HG02588 (cell line): Measurements from ENCODE around the gene PPP1CA.
"Not testable (repeated sequence)": the region's sequence is repeated elsewhere in the genome, so short reads cannot be mapped to it uniquely, and the experiment has no call there.

ENCODE experiments used
- ATAC-seq: cut with Tn5 transposase; IDR thresholded peaks from one replicate; pipeline ENCODE4 v1.9.1; 2021; ENCODE audit warnings: mild to moderate bottlenecking, moderate library complexity; ENCODE audit not compliant: unreplicated experiment

The PPP1CA gene

GRCh38 chr11:67435031-67435726 is 33.5 kb upstream of the PPP1CA start:
- no peak for ATAC-seq

GRCh38 chr11:67434395-67434881 is 32.8 kb upstream of the PPP1CA start:
- no peak for ATAC-seq

DNA sequence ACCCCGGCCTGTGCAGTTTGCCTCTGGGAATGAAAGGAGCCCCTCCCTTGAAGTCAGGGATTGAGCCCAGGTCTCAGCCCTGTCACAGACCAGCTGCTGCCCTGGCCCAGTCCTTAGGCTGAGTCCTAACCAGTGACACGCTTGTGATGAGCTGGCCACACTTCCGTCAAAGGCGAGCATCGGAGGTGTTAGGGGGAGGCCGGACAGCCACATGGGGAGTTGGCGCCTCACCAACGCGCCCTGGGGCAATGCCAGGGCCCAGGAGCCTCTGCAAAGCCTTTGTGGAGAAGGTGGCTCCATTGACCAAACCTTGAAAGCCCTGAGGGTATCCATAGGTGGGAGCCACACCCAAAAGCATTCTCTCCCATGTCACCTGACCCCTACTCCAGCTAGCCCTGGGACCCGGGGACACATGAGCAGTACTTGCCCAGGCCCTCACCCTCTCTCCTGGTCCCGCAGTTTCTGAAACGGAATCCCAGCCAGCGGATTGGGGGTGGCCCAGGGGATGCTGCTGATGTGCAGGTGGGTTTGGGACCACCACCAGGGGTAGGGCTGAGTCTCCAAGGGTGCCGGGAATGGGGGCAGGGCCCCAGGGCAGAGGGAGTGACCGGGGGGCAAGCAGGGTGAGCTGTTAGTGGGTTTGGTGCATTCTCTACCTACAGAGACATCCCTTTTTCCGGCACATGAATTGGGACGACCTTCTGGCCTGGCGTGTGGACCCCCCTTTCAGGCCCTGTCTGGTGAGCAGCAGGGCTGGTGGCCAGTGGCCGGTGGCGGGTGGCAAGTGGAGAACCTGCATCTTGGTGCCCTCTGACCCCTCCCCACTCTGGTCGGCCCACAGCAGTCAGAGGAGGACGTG is 32.1 kb upstream of the PPP1CA start:
- no peak for ATAC-seq

GRCh38 chr11:67432655-67433349 is 31.1 kb upstream of the PPP1CA start:
- ATAC-seq: no peak

DNA sequence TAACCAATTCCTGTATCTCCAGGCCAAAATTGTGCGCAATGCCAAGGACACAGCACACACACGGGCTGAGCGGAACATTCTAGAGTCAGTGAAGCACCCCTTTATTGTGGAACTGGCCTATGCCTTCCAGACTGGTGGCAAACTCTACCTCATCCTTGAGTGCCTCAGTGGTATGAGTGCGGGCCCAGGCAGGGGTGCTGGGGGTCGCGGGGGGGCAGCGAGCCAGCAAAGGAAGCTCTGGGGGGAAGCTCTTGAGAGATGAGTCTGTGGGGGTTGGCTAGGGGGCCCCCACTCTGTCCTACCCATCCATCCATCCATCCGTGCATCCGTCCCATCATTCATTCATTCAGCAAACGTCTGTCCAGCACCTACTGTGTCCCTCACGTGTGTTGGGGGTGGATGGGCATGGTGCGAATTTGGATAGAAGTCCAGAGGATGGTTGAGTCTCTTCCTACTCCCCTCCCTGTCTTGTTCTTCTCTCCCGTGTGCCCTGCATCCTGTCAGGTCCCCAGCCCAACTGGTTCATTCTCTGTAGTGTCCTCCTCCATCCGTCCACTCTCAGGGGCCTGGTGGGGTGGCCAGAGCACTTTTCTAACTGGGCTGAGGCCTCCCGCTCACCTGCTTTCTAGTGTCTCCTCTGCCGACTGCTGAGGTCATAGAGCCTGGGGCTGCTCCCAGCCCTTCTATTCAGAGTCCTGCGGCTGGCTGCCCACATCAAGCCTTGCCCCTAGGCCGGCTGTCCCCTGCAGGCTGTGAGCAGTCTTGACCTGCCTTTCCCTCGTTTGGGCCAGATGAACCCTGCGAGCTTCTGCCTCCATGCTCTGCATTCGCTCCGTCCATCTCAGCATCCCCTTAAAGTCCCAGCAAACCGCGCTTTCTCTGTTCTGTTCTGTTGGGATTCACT is 29.9 kb upstream of the PPP1CA start:
- no peak for ATAC-seq

GRCh38 chr11:67429722-67430121 is 28.1 kb upstream of the PPP1CA start:
- no peak for ATAC-seq

DNA sequence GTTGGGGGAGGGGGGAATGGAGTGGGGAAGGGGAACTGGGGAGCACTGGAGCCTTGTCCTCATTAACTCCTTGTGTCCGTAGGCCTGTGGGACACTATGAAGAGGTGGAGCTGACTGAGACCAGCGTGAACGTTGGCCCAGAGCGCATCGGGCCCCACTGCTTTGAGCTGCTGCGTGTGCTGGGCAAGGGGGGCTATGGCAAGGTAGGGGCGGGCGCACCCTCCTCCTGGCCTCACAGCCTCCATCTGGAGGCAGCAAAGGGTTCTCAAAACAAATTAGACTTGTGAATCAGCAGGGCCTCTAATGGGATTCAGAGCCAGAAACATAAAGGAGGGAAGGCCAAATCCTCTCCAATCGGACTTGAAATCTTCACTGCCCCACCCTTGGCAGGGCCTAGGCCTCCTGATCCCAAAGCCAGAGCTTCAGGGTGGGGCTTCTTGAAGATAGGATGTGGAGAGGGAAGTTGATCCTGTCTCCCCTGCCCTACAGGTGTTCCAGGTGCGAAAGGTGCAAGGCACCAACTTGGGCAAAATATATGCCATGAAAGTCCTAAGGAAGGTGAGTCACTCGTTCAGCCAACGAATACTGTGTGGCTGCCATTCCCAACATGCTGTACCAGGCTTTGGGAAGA is 27.5 kb upstream of the PPP1CA start:
- ATAC-seq: no peak

- peak; percentile 81 for ATAC-seq
These were observed 26.7 kb upstream of the PPP1CA start, which contains the start of gene RPS6KB2 for GRCh38 chr11:67428052-67429001. Gene RPS6KB2, plus strand, starts transcription at chr11:67428494. Its CDS starts 52 bp downstream, at chr11:67428546.

DNA sequence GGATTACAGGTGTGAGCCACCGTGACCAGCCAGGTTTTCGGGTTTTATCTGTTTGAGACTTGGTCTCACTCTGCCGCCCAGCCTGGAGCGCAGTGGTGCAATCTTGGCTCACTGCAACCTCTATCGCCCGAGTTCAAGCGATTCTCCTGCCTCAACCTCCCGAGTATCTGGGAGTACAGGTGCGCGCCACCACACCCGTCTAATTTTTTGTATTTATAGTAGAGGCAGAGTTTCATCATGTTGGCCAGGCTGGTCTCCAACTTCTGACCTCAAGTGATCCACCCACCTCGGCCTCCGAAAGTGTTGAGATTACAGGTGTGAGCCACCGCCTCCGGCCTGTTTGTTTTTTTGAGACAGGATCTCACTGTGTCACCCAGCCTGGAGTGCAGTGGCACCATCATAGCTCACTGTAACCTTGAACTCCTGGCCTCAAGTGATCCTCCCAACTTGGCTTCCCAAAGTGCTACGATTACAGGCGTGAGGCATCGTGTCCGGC is 25.8 kb upstream of the PPP1CA start:
- ATAC-seq: not testable (repeated sequence)

DNA sequence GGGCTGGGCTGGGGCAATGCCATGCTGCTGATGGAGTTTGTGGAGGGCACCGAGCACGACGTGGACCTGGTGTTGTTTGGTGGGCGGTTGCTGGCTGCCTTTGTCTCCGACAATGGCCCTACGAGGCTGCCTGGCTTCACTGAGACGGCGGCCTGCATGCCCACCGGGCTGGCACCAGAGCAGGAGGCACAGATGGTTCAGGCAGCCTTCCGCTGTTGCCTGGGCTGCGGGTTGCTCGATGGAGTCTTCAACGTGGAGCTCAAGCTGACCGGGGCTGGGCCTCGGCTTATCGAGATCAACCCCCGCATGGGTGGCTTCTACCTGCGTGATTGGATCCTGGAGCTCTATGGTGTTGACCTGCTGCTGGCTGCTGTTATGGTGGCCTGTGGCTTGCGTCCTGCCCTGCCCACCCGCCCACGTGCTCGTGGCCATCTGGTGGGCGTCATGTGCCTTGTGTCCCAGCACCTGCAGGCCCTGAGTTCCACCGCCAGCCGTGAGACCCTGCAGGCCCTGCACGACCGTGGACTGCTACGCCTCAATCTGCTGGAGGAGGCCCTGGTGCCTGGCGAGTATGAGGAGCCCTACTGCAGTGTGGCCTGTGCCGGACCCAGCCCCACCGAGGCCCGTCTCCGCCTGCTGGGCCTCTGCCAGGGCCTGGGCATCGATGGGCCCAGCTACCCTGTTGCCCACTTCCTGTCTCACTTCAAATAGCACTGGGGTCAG is 22.4 kb upstream of the PPP1CA start:
- no peak for ATAC-seq

GRCh38 chr11:67423466-67423865 is 21.8 kb upstream of the PPP1CA start:
- no peak for ATAC-seq

DNA sequence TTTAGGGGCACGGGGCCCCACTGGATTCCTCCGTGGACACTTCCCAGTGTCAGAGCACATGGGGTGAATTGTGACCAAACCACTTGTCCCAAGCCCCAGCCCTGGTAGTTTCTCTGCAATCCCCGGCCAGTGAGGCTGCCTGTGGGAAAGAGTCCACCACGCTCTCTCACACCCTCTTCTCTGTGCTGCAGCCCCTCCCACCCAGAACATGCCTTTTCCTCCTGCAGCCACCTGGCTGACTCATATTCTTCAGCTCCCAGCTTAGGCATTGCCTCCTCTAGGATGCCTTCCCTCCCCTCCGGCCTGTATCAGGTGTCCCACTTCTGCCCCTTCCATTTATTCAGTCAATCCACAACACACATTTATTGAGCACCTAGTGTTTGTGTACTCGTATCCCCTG is 21.2 kb upstream of the PPP1CA start:
- ATAC-seq: no peak

GRCh38 chr11:67421430-67422031 is 19.9 kb upstream of the PPP1CA start:
- ATAC-seq: no peak

DNA sequence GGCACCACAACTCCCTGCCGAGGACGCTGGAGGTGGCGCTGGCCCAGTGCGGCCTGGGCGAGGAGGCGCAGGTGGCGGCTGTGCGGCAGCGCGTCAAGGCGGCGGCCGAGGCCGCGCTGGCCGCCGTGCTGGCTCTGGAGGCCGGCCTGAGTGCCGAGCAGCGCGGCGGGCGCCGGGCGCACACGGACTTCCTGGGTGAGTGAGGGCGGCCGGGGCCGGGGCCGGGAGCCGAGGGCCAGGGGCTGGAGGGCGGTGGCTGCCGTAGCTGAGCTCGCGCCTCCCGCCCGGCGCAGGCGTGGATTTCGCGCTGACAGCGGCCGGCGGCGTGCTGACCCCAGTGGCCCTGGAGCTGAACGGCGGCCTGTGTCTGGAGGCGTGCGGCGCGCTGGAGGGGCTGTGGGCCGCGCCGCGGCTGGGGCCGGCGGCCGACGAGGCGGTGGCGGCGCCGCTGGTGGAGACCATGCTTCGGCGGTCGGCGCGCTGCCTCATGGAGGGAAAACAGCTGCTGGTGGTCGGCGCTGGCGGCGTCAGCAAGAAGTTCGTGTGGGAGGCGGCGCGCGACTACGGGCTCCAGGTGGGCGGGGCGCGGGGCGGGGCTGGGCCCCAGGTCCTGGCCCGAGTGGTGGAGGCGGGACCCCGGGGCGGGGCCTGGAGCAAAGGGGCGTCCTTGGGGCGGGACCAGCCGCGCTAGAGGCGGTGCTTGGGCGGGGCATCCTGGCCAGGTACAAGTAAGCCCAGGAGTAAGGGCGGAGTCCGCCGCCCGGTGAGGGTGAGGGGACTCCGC is 19.2 kb upstream of the PPP1CA start:
- ATAC-seq: peak; percentile 85

DNA sequence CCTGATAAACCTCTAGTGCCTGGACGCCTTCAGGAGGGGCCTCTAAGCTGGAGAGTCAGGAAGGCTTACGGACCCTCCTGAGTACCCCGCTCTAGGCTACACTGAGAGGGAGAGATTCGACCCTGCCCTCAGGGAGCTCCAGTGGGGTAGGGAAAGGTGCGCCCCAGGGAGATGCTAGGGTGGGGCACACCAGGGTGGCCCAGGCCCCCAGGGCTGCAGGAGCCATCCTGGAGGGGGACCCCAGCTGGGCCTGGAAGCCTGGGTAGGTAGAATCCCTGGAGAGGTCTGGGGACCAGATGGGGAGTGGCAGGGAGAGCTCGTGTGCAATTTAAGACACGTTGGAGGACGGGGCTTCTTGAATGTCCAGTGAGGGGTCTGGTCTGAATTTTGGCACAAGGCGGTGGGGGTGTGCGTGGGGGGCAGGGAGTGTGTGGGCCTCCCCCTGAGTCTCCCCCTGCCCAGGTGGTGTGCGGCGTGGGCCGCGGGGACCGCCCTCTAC is 18.5 kb upstream of the PPP1CA start:
- no peak for ATAC-seq

DNA sequence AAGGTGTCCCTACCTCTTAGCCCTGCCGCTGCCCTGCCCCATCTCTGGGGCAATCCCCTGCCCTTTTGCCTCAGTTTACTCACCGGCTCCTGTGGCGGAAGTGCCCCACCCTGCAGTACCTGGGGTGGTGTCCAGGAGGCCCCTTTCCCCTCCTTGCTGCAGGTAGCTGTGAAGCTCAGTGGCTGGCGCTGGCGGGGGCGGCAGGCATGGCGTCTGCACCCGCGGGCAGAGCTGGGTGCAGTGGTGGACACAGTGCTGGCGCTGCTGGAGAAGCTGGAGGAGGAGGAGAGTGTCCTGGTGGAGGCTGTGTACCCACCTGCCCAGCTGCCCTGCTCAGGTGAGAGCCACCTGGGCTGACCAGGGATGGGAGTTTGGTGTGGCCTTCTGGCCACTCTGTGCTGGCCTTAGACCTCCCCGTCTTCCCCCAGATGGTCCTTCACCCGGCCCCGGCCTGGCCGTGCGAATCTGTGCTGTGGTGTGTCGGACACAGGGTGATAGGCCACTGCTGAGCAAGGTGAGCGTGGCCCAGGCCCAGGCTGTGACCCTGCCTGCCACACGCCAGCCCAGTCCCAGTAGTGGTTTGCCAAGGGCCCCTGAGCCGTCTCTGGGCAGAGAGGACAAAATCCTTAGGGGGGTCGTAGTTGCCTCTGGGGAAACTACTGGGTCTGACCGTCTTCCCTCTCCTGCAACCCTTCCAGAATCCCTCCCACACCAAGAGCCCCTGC is 17.8 kb upstream of the PPP1CA start:
- no peak for ATAC-seq
